Left lung (tissue), 10 donors: ENCODE results near the gene SCUBE1. TPM values are rescaled to one million over a fixed set of nuclear protein-coding genes. Genes with fewer than 3 reads are reported as not detected.

Experiments
- ATAC-seq: fragments of 200-7000 bp; cut with Tn5 transposase; one replicate; pipeline ENCODE4 v1.9.1; 2020; ENCODE audit warnings: moderate library complexity
- DNase-seq, 4 donors: peaks; one replicate each; pipeline ENCODE4 v3.0.0-alpha.2; 2013 to 2020
- H3K27ac ChIP-seq, 2 donors: fragments of 200-600 bp; sonication (generic) in 1 of 2; one replicate each; pipeline versions ENCODE4 v1.5.0 to v1.8.0; 2020 to 2021
- H3K27me3 ChIP-seq, 2 donors: fragments of 200-600 bp; sonication (generic) in 1 of 2; one replicate each; pipeline versions ENCODE4 v1.5.0 to v1.8.0; 2020 to 2021
- H3K36me3 ChIP-seq, 2 donors: fragments of 200-600 bp; sonication (generic) in 1 of 2; one replicate each; pipeline versions ENCODE4 v1.5.0 to v1.8.0; 2020 to 2021
- H3K4me1 ChIP-seq, 2 donors: fragments of 200-600 bp; one replicate each; pipeline ENCODE4 v1.8.0; 2021
- H3K4me3 ChIP-seq, 2 donors: fragments of 200-600 bp; sonication (generic) in 1 of 2; one replicate each; pipeline versions ENCODE4 v1.5.0 to v1.8.0; 2020 to 2021; ENCODE audit warnings: mild to moderate bottlenecking in 1 of 2
- H3K9me3 ChIP-seq, 2 donors: fragments of 200-600 bp; sonication (generic) in 1 of 2; one replicate each; pipeline versions ENCODE4 v1.5.0 to v1.8.0; 2020 to 2021
- intact Hi-C, 2 donors: fragments of 100-400 bp; cut with DNase I; formaldehyde crosslinking; loops; one replicate each; pipeline versions ENCODE4 v1.11.2 to v1.14.2; 2022
- polyA plus RNA-seq, 6 donors: library from polyadenylated mRNA; unstranded; fragments of 120-200 nt; gene quantifications; one replicate each; pipeline ENCODE4 v1.2.1, GENCODE V29; 2013; ENCODE audit not compliant: insufficient read length in 6 of 6
- total RNA-seq, 2 donors: library from RNA; stranded (reverse); fragmentation: NEBNext Ultra II Directional; extraction: Animal tissue kit (Norgen Biotek cat#: 25700); gene quantifications; one replicate each; pipeline ENCODE4 v1.2.1, GENCODE V29; 2021
- TF ChIP-seq, protein P1 (sequence below), 2 donors: fragments of 200-600 bp; sonication (generic) in 1 of 2; IDR thresholded peaks; one replicate each; pipeline versions ENCODE4 v1.5.0 to v1.8.0; 2021; ENCODE audit warnings: antibody characterized with exemption in 2 of 2
- donor health status: DM: no; HTN: yes; CAD: no.
- donor health status: DM: no; HTN: no; CAD: no.

SCUBE1 gene
- total and polyA plus RNA-seq, 8 donors, result 1.1 to 5.0 (median 2.0) TPM

DNA sequence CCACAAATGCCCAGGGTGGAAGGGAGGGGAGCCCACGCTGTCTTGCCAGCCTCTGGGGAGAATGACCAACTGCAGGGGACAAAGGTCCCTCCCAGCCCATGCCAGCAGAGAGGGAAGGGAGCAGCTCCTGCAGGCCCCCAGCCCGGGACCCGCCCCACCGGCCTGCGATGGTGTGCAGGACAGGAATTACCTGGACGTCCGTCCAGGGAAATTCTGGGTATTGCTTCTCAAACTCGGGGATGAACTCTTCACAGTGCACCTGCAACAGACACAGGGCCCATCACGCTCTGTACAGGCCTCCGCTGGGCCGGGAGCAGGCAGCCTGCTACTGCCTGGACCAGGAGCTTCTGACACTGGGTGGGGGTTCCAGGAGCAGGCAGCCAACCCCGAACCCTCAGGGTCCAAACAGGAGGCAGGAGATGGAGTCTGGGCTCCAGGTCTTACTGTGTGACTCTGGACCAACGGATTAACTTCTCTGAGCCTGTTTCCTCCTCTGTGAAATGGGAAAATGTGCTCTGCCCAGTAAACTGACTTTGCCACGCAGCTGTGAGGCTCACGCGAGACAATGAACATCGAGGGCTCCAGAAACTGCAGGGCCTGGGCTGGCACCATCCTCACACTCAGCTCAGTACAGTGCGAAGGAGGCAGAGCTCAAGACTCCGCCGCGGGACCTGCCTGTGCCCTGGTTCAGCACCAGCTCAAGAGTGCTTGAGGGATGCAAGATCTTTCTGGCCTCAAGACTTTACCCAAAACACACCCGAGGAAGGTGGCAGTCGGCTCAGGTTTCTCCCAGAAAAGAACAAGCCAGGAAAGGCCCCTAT lies 173.7 kb downstream of the SCUBE1 start:
- no peaks in the 10 kb centered on the region for H3K9me3 ChIP-seq
- no peaks in the 10 kb centered on the region for H3K27me3 ChIP-seq
- intact Hi-C loops, result no loop called here
- H3K4me3 ChIP-seq, result no peak overlapping the region
- TF ChIP-seq, protein P1, sequence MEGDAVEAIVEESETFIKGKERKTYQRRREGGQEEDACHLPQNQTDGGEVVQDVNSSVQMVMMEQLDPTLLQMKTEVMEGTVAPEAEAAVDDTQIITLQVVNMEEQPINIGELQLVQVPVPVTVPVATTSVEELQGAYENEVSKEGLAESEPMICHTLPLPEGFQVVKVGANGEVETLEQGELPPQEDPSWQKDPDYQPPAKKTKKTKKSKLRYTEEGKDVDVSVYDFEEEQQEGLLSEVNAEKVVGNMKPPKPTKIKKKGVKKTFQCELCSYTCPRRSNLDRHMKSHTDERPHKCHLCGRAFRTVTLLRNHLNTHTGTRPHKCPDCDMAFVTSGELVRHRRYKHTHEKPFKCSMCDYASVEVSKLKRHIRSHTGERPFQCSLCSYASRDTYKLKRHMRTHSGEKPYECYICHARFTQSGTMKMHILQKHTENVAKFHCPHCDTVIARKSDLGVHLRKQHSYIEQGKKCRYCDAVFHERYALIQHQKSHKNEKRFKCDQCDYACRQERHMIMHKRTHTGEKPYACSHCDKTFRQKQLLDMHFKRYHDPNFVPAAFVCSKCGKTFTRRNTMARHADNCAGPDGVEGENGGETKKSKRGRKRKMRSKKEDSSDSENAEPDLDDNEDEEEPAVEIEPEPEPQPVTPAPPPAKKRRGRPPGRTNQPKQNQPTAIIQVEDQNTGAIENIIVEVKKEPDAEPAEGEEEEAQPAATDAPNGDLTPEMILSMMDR (IDR thresholded peaks at IDR 0.05), result no peak
- DNase-seq, result peak in 1 of 4 donors; percentile 53
- peaks cover 0 to 14% of the 10 kb centered on the region in 2 donors for H3K4me1 ChIP-seq
- H3K27ac ChIP-seq, result no peak overlapping the region
- peaks cover 0 to 86% of the 10 kb centered on the region in 2 donors for H3K36me3 ChIP-seq
- no peak for ATAC-seq

DNA sequence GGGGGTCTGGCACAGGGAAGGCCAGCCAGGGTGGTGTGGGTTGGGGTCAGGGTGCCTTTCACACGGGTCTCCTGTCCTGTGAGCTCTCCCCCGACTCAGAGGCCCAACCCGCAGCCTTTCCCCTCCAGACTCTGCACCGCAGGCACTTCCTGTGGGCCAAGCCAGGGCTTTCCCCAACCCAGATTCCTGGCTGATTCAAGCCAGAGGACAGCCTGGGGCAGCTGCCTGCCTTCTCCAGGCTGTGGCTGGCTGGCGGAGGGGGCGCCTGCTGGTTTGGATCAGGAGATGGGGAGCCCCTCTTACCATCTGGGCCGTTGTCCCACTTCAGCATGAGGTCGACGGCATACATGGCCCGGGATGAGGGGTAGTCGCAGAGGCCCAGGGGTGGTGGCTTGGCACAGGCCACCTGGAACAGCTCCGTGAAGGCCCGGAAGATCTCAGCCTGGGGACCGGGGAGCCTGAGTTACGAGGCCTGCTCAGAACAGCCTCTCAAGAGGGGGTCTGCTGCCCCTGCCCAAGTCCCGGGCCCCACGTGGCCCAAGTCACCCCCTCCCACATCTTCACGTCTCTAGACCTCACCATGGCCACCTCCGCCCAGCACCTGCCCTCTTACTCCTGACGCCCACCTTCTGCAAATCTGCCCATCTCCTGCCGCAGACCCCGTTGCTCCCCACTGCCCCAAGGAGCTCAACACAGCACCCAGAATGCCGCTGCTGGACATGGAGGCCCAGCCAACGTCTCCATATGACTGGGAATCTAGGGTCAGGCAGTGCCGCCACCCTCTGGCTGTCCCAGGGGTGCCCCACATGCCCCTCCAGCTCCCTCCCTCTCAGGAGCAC lies 174.5 kb downstream of the SCUBE1 start:
- H3K9me3 ChIP-seq, result no peaks in the 10 kb centered on the region
- no peak overlapping the region for H3K27ac ChIP-seq
- no peak overlapping the region for H3K4me3 ChIP-seq
- TF ChIP-seq, protein P1 (IDR thresholded peaks at IDR 0.05), result no peak
- H3K4me1 ChIP-seq, result peaks cover 3 to 20% of the 10 kb centered on the region in 2 donors
- ATAC-seq (no peak), DNase-seq (no peak)
- intact Hi-C loops, result no loop called here
- H3K27me3 ChIP-seq, result no peaks in the 10 kb centered on the region
- H3K36me3 ChIP-seq, result peaks cover 0 to 80% of the 10 kb centered on the region in 2 donors

GRCh38 chr22:43167001-43167589 lies 176.1 kb downstream of the SCUBE1 start:
- Histone ChIP-seq H3K27me3 (no peaks in the 10 kb centered on the region), H3K9me3 (no peaks in the 10 kb centered on the region), H3K4me3 (no peak overlapping the region), H3K27ac (no peak overlapping the region), H3K4me1 (peaks cover 4 to 34% of the 10 kb centered on the region in 2 donors), H3K36me3 (peaks cover 0 to 79% of the 10 kb centered on the region in 2 donors)
- ATAC-seq (no peak), DNase-seq (no peak)
- TF ChIP-seq, protein P1 (IDR thresholded peaks at IDR 0.05), result no peak
- intact Hi-C loops, result no loop called here

- Histone ChIP-seq H3K4me1 (peaks cover 4 to 34% of the 10 kb centered on the region in 2 donors), H3K9me3 (no peaks in the 10 kb centered on the region), H3K4me3 (no peak overlapping the region), H3K36me3 (peaks cover 0 to 79% of the 10 kb centered on the region in 2 donors), H3K27me3 (no peaks in the 10 kb centered on the region), H3K27ac (no peak overlapping the region)
- TF ChIP-seq, protein P1 (IDR thresholded peaks at IDR 0.05), result no peak
- DNase-seq, result no peak
- intact Hi-C loops, result no loop called here
- no peak for ATAC-seq
Observed at GRCh38 chr22:43166132-43166930, 176.8 kb downstream of the SCUBE1 start.
